Measurements from ENCODE around the gene C1QTNF1.
"Not testable (repeated sequence)": the region's sequence is repeated elsewhere in the genome, so short reads cannot be mapped to it uniquely, and the experiment has no call there.

The C1QTNF1 gene

DNA sequence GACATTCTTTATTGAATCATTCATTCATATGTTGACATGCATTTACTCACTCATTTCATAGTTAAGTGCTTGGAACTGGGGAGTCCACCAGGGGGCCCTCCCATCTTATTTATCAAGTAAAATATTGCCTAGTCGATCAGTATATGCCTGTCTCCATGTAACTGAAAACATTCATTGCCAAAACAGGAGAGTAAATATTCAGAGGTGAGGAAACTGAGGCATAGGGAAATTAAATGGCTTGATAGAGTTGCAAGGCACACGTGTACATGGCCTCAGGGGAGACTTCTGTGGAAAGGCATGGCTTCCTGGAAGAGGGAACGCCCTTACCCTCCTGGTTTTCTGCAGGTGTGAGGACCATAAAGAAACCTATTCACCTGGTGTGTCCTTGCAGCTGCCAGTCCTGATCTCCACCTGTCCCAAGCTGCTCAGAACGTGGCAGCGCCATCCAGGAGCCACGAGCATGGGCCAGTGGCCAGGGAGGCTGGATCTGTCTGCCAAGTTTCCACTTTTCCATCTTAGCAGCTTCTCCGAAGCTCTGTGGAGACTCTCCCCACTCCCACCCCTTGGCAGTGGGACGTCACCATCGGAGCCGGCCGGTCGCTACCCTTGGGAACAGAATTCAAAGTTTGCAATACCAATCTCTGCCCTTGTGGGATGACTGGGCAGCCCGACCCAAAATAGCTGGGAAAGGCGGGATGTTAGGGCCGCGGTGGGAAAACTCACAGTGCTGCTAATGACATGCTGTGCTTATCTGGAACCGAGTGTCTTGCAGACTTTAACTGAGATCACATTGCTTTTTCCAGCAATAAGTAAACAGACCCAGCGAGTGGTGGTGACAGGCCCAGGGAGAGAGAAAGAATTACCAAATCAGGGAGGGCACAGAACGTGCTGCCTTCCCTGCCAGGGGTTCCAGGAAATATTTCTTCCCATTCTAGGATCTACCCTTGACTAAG lies 4.1 kb upstream of the C1QTNF1 start:
- Mint-ChIP-seq H3K9me3 (no peaks in the 10 kb centered on the region), H3K4me3 (no peak overlapping the region), H3K27me3 (ENCODE audit: low read depth) (peaks cover 43% of the 10 kb centered on the region), H3K36me3 (ENCODE audit: low read depth) (no peaks in the 10 kb centered on the region), H3K27ac (no peak overlapping the region), H3K4me1 (ENCODE audit: low read depth) (peaks cover 5% of the 10 kb centered on the region)
- DNase-seq (ENCODE audit: low spot score), result no peak

GRCh38 chr17:79020631-79021301 lies 3.2 kb upstream of the C1QTNF1 start:
- H3K4me1 Mint-ChIP-seq (ENCODE audit: low read depth), result peaks cover 5% of the 10 kb centered on the region
- no peak for DNase-seq (ENCODE audit: low spot score)
- H3K27me3 Mint-ChIP-seq (ENCODE audit: low read depth), result peaks cover 49% of the 10 kb centered on the region
- no peaks in the 10 kb centered on the region for H3K9me3 Mint-ChIP-seq
- H3K36me3 Mint-ChIP-seq (ENCODE audit: low read depth), result no peaks in the 10 kb centered on the region
- no peak overlapping the region for H3K4me3 Mint-ChIP-seq
- no peak overlapping the region for H3K27ac Mint-ChIP-seq

DNA sequence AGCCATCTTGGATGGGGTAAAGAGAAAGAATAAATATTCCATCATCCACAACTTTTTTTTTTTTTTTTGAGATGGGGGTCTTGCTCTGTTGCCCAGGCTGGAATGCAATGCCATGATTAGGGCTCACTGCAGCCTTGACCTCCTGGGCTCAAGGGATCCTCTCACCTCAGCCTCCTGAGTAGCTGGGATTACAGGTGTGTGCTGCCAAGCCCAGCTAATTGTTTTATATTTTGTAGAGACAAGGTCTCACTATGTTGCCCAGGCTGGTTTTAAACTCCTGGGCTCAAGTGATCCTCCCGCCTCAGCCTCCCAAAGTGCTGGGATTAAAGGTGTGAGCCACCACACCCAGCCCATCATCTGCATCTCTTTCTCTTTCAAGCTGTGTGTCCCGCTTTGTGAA lies 2.0 kb upstream of the C1QTNF1 start:
- peaks cover 50% of the 10 kb centered on the region for H3K27me3 Mint-ChIP-seq (ENCODE audit: low read depth)
- DNase-seq (ENCODE audit: low spot score); H3K27ac Mint-ChIP-seq; H3K36me3 Mint-ChIP-seq (ENCODE audit: low read depth); H3K4me3 Mint-ChIP-seq; H3K9me3 Mint-ChIP-seq; H3K4me1 Mint-ChIP-seq (ENCODE audit: low read depth): not testable (repeated sequence)

GRCh38 chr17:79022507-79022991 lies 1.4 kb upstream of the C1QTNF1 start:
- no peak overlapping the region for H3K4me3 Mint-ChIP-seq
- peaks cover 5% of the 10 kb centered on the region for H3K4me1 Mint-ChIP-seq (ENCODE audit: low read depth)
- peaks cover 51% of the 10 kb centered on the region for H3K27me3 Mint-ChIP-seq (ENCODE audit: low read depth)
- no peak for DNase-seq (ENCODE audit: low spot score)
- no peaks in the 10 kb centered on the region for H3K9me3 Mint-ChIP-seq
- no peaks in the 10 kb centered on the region for H3K36me3 Mint-ChIP-seq (ENCODE audit: low read depth)
- H3K27ac Mint-ChIP-seq, result no peak overlapping the region

DNA sequence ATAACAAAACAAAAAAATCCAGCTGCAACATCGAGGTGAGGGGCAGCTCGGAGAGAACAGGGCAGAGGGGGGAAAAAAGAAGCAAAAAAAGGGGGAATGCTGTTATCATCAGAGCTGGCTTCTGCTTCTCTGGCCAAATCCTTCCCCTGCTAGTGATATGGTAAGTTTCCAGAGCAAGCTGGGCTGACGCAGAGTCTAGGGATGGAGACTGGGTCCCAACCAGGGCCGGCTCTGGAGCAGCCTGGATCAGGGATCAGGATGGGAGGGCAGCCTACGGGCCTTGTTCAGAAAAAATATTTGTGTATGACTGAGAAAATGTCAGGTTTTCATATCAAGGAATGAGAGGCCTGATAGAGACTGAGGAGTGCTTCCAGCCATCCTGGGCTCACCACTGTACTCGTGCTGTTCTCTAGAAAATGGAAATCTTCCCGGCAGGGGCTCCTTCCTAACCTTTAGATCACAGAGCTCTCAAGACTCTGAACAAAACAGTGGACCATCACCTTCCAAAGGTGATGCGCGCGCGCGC lies 726 bp upstream of the C1QTNF1 start:
- no peaks in the 10 kb centered on the region for H3K36me3 Mint-ChIP-seq (ENCODE audit: low read depth)
- peak overlapping the region; percentile 13 for H3K4me3 Mint-ChIP-seq
- H3K27me3 Mint-ChIP-seq (ENCODE audit: low read depth), result peaks cover 50% of the 10 kb centered on the region
- H3K4me1 Mint-ChIP-seq (ENCODE audit: low read depth), result peaks cover 5% of the 10 kb centered on the region
- DNase-seq (ENCODE audit: low spot score), result no peak
- no peak overlapping the region for H3K27ac Mint-ChIP-seq
- H3K9me3 Mint-ChIP-seq, result no peaks in the 10 kb centered on the region

DNA sequence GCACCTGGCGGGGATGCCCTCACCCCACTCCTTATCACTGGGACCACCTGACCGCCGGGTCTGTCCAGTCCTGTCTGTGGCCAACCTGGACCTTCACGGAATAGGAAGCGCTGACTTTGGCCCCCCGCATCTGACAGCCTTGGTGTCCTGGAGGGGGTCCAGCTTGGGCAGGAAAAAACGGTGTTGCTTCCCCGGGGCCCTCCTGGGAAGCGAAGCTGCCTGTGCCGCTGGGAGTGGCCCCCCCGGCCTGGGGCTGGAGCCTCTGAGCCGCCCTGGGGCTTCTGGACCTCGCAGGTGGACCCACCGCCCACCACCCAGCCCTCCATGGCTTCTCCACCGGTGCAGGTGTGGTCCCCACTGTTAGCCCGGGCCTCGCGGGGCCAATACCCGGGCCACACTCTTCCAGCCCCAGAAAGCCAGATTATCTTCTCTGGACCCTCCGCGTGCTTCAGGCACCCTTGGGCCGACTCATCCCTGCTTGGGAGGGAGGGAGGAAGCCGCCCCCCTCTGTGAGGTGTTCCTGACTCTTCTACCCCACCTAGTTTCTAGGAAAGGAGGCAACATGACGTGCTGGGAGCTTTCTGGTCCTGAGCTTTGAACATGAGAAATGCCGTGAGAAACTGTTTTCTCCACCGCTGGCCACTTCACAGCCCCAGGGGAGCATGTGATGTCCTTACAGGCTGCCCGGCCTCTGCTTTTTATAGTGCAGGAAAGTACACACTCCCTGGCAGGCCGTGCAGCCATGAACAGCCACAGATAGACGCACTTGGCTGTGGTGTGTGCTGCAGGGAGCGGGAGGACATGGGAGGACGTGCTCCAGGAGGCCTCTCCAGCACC lies 1.1 kb downstream of the C1QTNF1 start:
- Mint-ChIP-seq H3K4me1 (ENCODE audit: low read depth) (peaks cover 5% of the 10 kb centered on the region), H3K9me3 (no peaks in the 10 kb centered on the region)

GRCh38 chr17:79026376-79027273 lies 2.7 kb downstream of the C1QTNF1 start:
- no peak for DNase-seq (ENCODE audit: low spot score)
- Mint-ChIP-seq H3K9me3 (no peaks in the 10 kb centered on the region), H3K4me3 (no peak overlapping the region), H3K27me3 (ENCODE audit: low read depth) (peaks cover 40% of the 10 kb centered on the region), H3K4me1 (ENCODE audit: low read depth) (peaks cover 5% of the 10 kb centered on the region), H3K36me3 (ENCODE audit: low read depth) (no peaks in the 10 kb centered on the region), H3K27ac (no peak overlapping the region)

More for the DNA sequence above, 1.1 kb downstream of the C1QTNF1 start:
- H3K27me3 Mint-ChIP-seq (ENCODE audit: low read depth), result peaks cover 50% of the 10 kb centered on the region
- DNase-seq (ENCODE audit: low spot score), result no peak
- peak overlapping the region; percentile 46 for H3K4me3 Mint-ChIP-seq
- no peaks in the 10 kb centered on the region for H3K36me3 Mint-ChIP-seq (ENCODE audit: low read depth)
- H3K27ac Mint-ChIP-seq, result no peak overlapping the region

DNA sequence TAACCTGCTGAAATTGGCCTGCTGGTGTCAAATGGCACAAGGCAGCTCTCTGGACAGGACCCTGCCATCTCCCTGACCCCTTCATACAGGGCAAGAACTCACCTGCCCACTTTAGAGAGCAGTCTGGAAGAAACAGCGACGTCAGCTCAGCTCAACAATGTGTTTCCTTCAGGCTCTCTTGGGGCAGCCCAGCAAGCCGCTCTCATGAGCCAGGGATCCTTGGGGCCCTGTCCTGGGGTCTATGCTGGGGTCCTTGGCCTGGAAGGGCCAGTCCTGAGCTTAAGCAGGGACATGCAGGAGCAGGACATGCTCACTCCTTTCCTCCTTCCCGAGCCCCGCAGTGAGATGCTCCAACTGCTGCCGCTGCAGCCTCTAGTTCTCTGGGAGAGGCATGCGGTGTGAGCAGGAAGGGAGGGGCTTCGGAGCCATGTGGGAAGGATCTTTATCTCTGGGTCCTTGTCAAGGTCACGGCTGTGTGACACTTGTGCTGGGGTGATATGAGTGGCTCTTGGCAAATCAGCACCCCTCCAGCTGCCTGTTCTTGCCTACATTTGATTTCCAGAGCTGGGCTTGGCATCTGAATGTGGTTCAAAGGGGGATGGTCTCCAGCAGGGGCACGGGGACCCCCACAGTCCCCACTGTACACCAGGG lies 3.4 kb downstream of the C1QTNF1 start:
- H3K36me3 Mint-ChIP-seq (ENCODE audit: low read depth), result no peaks in the 10 kb centered on the region
- no peaks in the 10 kb centered on the region for H3K9me3 Mint-ChIP-seq
- H3K4me1 Mint-ChIP-seq (ENCODE audit: low read depth), result peaks cover 5% of the 10 kb centered on the region
- no peak overlapping the region for H3K27ac Mint-ChIP-seq
- no peak overlapping the region for H3K4me3 Mint-ChIP-seq
- peaks cover 38% of the 10 kb centered on the region for H3K27me3 Mint-ChIP-seq (ENCODE audit: low read depth)
- no peak for DNase-seq (ENCODE audit: low spot score)

DNA sequence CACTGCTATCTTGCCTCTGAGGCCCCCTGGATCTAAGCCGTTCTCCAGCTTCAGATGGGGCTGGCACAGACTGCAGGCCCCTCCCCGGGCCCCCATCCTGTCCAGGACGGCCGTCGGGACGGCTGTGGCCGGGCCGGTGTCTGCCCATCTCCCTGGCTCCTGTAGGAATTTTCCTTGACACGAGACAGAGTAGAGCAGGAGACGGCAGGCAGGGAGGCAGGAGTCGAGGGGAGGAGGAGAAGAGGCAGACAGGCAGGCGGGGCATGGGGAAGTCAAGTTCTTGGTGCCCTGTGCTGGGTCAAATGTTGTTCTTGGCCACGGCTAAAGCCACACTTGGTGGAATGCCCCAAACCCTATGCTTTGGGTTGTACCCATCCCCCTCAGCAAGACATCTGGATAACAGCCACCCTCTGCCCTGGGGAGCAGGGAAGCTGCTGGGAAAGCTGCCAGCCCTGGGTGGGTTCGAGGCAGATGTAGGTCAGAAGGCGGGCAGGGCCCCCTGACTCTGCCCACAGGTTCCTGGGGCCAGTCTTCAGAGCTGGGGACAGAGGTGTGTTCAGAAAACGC lies 4.0 kb downstream of the C1QTNF1 start:
- peaks cover 5% of the 10 kb centered on the region for H3K4me1 Mint-ChIP-seq (ENCODE audit: low read depth)

GRCh38 chr17:79028496-79029326 lies 4.7 kb downstream of the C1QTNF1 start:
- Mint-ChIP-seq H3K4me3 (no peak overlapping the region), H3K9me3 (no peaks in the 10 kb centered on the region), H3K4me1 (ENCODE audit: low read depth) (peaks cover 5% of the 10 kb centered on the region), H3K27ac (no peak overlapping the region), H3K27me3 (ENCODE audit: low read depth) (peaks cover 27% of the 10 kb centered on the region), H3K36me3 (ENCODE audit: low read depth) (no peaks in the 10 kb centered on the region)
- no peak for DNase-seq (ENCODE audit: low spot score)

More for the DNA sequence above, 4.0 kb downstream of the C1QTNF1 start:
- DNase-seq (ENCODE audit: low spot score), result no peak
- H3K27ac Mint-ChIP-seq, result no peak overlapping the region
- no peaks in the 10 kb centered on the region for H3K36me3 Mint-ChIP-seq (ENCODE audit: low read depth)
- peaks cover 34% of the 10 kb centered on the region for H3K27me3 Mint-ChIP-seq (ENCODE audit: low read depth)
- H3K9me3 Mint-ChIP-seq, result no peaks in the 10 kb centered on the region
- no peak overlapping the region for H3K4me3 Mint-ChIP-seq

GRCh38 chr17:79029327-79030009 lies 5.5 kb downstream of the C1QTNF1 start:
- Mint-ChIP-seq H3K4me1 (ENCODE audit: low read depth) (peaks cover 2% of the 10 kb centered on the region), H3K9me3 (no peaks in the 10 kb centered on the region), H3K27me3 (ENCODE audit: low read depth) (peaks cover 22% of the 10 kb centered on the region), H3K27ac (no peak overlapping the region), H3K36me3 (ENCODE audit: low read depth) (no peaks in the 10 kb centered on the region), H3K4me3 (no peak overlapping the region)
- DNase-seq (ENCODE audit: low spot score), result no peak
